ENCODE results near the gene NCF1. TPM values are rescaled to one million over a fixed set of nuclear protein-coding genes. Genes with fewer than 3 reads are reported as not detected.
"Not testable (repeated sequence)": the region's sequence is repeated elsewhere in the genome, so short reads cannot be mapped to it uniquely, and the experiment has no call there.

NCF1 gene
- total RNA-seq, 1 donor from 2014 or later = not detected

- peak; percentile 36 for DNase-seq (ENCODE audit: low read depth, low spot score)
Observed at GRCh38 chr7:74788369-74789150, 14.7 kb downstream of the NCF1 start.

- not testable (repeated sequence) for DNase-seq (ENCODE audit: low read depth, low spot score)
Observed at GRCh38 chr7:74789200-74789736, 15.5 kb downstream of the NCF1 start.

GRCh38 chr7:74797848-74798622 lies 24.2 kb downstream of the NCF1 start:
- DNase-seq (ENCODE audit: low read depth, low spot score) = not testable (repeated sequence)

- DNase-seq (ENCODE audit: low read depth, low spot score) = not testable (repeated sequence)
Observed at GRCh38 chr7:74798644-74799043, 24.8 kb downstream of the NCF1 start.

- not testable (repeated sequence) for DNase-seq (ENCODE audit: low read depth, low spot score)
Observed at GRCh38 chr7:74815882-74816281, 42.1 kb downstream of the NCF1 start.

- not testable (repeated sequence) for DNase-seq (ENCODE audit: low read depth, low spot score)
Observed at GRCh38 chr7:74820146-74820805, 46.5 kb downstream of the NCF1 start.

GRCh38 chr7:74821259-74821658 lies 47.4 kb downstream of the NCF1 start:
- not testable (repeated sequence) for DNase-seq (ENCODE audit: low read depth, low spot score)

GRCh38 chr7:74829959-74830358 lies 56.1 kb downstream of the NCF1 start:
- DNase-seq (ENCODE audit: low read depth, low spot score) = not testable (repeated sequence)

GRCh38 chr7:74830411-74830810 lies 56.6 kb downstream of the NCF1 start:
- DNase-seq (ENCODE audit: low read depth, low spot score) = not testable (repeated sequence)

Other genes starting within 250 kb of the NCF1 start
- gene GTF2I, start 116.3 kb upstream of the NCF1 start, total RNA-seq = 94.6 and 169 TPM in 2 replicates
- 1.5 and 2.0 TPM in 2 replicates for gene GTF2IRD2, start 77.6 kb downstream of the NCF1 start, total RNA-seq
- 10.3 and 15.6 TPM in 2 replicates for gene CASTOR2, start 190.7 kb downstream of the NCF1 start, total RNA-seq